Rectal smooth muscle tissue (tissue), 1 donor: ENCODE data around the gene SNAP47.

Source experiments
- H3K27ac ChIP-seq: one replicate; pipeline ENCODE4 v1.7.0; 2013; ENCODE audit warnings: low read depth, low read length, inconsistent platforms
- H3K27me3 ChIP-seq: one replicate; pipeline ENCODE4 v1.7.0; 2013; ENCODE audit warnings: low read length; ENCODE audit not compliant: control insufficient read depth, insufficient read depth
- H3K36me3 ChIP-seq: one replicate; pipeline ENCODE4 v1.7.0; 2013; ENCODE audit warnings: low read length; ENCODE audit not compliant: control insufficient read depth, insufficient read depth
- H3K4me1 ChIP-seq: one replicate; pipeline ENCODE4 v1.7.0; 2013; ENCODE audit warnings: low read length; ENCODE audit not compliant: control insufficient read depth, insufficient read depth
- H3K4me3 ChIP-seq: one replicate; pipeline ENCODE4 v1.7.0; 2013; ENCODE audit warnings: low read length
- H3K9ac ChIP-seq: one replicate; pipeline ENCODE4 v1.7.0; 2013; ENCODE audit warnings: low read length

The SNAP47 gene

GRCh38 chr1:227816750-227817446 lies 81.7 kb downstream of the SNAP47 start:
- H3K9ac ChIP-seq, result no peak overlapping the region
- no peaks in the 10 kb centered on the region for H3K36me3 ChIP-seq
- H3K4me3 ChIP-seq, result no peak overlapping the region
- no peaks in the 10 kb centered on the region for H3K27me3 ChIP-seq
- no peak overlapping the region for H3K27ac ChIP-seq
- no peaks in the 10 kb centered on the region for H3K4me1 ChIP-seq

DNA sequence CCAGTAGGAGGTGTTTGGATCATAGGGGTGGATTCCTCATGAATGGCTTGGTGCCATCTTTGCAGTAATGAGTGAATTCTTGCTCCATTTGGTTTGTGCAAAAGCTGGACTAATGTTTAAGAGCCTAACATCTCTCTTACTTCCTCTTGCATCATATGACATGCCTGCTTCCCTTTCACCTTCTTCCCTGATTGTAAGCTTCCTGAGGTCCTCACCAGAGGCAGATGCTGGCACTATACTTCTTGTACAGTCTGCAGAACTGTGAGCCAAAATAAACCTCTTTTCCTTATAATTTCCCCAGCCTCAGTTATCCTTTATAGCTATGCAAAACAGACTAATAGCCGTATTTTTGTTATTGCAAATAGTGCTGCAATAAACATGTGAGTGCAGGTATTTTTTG lies 88.3 kb downstream of the SNAP47 start:
- H3K27ac ChIP-seq, result no peak overlapping the region
- H3K36me3 ChIP-seq, result no peaks in the 10 kb centered on the region
- H3K4me3 ChIP-seq, result no peak overlapping the region
- no peaks in the 10 kb centered on the region for H3K27me3 ChIP-seq
- H3K4me1 ChIP-seq, result no peaks in the 10 kb centered on the region
- no peak overlapping the region for H3K9ac ChIP-seq

- no peaks in the 10 kb centered on the region for H3K27me3 ChIP-seq
- no peaks in the 10 kb centered on the region for H3K36me3 ChIP-seq
- no peaks in the 10 kb centered on the region for H3K4me1 ChIP-seq
- no peak overlapping the region for H3K9ac ChIP-seq
- H3K27ac ChIP-seq, result no peak overlapping the region
- H3K4me3 ChIP-seq, result no peak overlapping the region
These were observed 89.0 kb downstream of the SNAP47 start for GRCh38 chr1:227824204-227824603.

DNA sequence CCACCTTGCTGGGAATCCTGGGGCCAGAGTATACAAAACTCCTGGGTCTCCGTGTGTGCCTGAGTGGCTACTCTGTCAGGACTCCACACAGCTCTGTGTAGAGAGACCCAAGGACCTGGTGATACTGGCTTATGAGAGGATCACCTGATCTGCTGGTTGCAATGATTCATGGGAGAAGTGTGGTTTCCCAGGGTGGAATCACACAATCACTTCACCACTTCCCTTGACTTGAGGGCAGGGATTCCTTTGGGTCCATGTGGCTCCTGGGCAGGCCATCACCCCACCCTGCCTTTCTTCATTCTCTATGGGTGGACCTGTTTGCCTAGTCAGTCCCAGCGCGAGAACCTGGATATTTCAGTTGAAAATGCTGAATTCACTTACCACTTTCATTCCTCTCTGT lies 93.6 kb downstream of the SNAP47 start:
- Histone ChIP-seq H3K9ac (no peak overlapping the region), H3K36me3 (no peaks in the 10 kb centered on the region), H3K27me3 (no peaks in the 10 kb centered on the region), H3K27ac (no peak overlapping the region), H3K4me3 (no peak overlapping the region), H3K4me1 (no peaks in the 10 kb centered on the region)
